PFSK-1 (cell line): ENCODE data around the gene AWAT2.

Source experiments
- FOXP2 ChIP-seq: optimal IDR thresholded peaks from 2 replicates; pipeline ENCODE3; 2011; ENCODE audit warnings: borderline replicate concordance, control low read depth, inconsistent platforms; ENCODE audit not compliant: insufficient read depth; ENCODE audit errors: extremely low read length, extremely low read depth
- POLR2AphosphoS5 ChIP-seq: IDR thresholded peaks from 2 replicates; pipeline ENCODE4 v1.6.1; 2012; ENCODE audit warnings: low read depth, mild to moderate bottlenecking, control low read depth, low read length, moderate library complexity
- SIN3A ChIP-seq: IDR thresholded peaks from 2 replicates; pipeline ENCODE4 v1.6.1; 2012; ENCODE audit warnings: mild to moderate bottlenecking, low read length, moderate library complexity, borderline replicate concordance; ENCODE audit not compliant: insufficient read depth
- TAF1 ChIP-seq: IDR thresholded peaks from 2 replicates; pipeline ENCODE4 v1.6.1; 2012; ENCODE audit warnings: low read length, control low read depth, borderline replicate concordance; ENCODE audit not compliant: insufficient read depth
- TF ChIP-seq, protein P1 (sequence below), 2 experiments: IDR thresholded peaks; 2 replicates each; pipeline versions ENCODE4 v1.6.1 to v1.8.0; 2011 to 2012; ENCODE audit warnings: low read depth in 2 of 2, low read length in 2 of 2, control low read depth in 1 of 2, inconsistent platforms in 1 of 2, mild to moderate bottlenecking in 1 of 2, moderate library complexity in 1 of 2; ENCODE audit not compliant: insufficient read depth in 1 of 2

DNA sequence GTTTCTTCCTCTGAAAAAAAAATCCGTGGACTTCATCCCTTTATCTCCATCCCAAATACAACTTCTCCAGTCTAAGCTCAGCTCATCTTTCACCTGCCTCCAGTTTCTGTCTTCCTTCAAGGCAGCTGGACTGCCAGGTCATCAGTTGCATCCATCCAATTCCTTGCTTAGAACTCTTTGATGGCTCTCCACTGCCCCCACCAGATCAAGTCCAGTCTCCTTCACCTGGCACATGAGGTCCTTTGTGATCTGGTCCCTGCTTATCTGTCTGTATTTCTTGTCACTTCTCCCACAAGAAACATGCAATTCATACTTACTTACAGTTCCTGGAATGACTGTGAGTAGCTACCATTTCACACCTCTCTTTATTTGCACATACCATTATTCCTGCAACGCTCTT is 46.3 kb upstream of the AWAT2 start:
- TF ChIP-seq POLR2AphosphoS5 (no peak), FOXP2 (no peak), SIN3A (no peak), TAF1 (no peak)
- TF ChIP-seq, protein P1, sequence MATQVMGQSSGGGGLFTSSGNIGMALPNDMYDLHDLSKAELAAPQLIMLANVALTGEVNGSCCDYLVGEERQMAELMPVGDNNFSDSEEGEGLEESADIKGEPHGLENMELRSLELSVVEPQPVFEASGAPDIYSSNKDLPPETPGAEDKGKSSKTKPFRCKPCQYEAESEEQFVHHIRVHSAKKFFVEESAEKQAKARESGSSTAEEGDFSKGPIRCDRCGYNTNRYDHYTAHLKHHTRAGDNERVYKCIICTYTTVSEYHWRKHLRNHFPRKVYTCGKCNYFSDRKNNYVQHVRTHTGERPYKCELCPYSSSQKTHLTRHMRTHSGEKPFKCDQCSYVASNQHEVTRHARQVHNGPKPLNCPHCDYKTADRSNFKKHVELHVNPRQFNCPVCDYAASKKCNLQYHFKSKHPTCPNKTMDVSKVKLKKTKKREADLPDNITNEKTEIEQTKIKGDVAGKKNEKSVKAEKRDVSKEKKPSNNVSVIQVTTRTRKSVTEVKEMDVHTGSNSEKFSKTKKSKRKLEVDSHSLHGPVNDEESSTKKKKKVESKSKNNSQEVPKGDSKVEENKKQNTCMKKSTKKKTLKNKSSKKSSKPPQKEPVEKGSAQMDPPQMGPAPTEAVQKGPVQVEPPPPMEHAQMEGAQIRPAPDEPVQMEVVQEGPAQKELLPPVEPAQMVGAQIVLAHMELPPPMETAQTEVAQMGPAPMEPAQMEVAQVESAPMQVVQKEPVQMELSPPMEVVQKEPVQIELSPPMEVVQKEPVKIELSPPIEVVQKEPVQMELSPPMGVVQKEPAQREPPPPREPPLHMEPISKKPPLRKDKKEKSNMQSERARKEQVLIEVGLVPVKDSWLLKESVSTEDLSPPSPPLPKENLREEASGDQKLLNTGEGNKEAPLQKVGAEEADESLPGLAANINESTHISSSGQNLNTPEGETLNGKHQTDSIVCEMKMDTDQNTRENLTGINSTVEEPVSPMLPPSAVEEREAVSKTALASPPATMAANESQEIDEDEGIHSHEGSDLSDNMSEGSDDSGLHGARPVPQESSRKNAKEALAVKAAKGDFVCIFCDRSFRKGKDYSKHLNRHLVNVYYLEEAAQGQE (IDR thresholded peaks at IDR 0.05; ENCODE audit: insufficient read depth in 1 of 2, low read depth in 2 of 2, low read length in 2 of 2): no peak
